HepG2 (cell line): Measurements from ENCODE around the gene ADCY1. TPM values are rescaled to one million over a fixed set of nuclear protein-coding genes. Genes with fewer than 3 reads are reported as not detected.
"Not testable (repeated sequence)": the region's sequence is repeated elsewhere in the genome, so short reads cannot be mapped to it uniquely, and the experiment has no call there.

Experiments
- BCL3 ChIP-seq: sonication (generic); formaldehyde crosslinking; IDR thresholded peaks from 2 replicates; pipeline ENCODE4 v1.5.1; 2020; ENCODE audit warnings: mild to moderate bottlenecking, missing genetic modification reagents, moderate library complexity
- CBX1 ChIP-seq: IDR thresholded peaks from one replicate; pipeline ENCODE4 v1.6.1; 2016; ENCODE audit warnings: antibody characterized with exemption, low read depth
- HIVEP1 ChIP-seq: sonication (generic); formaldehyde crosslinking; IDR thresholded peaks from 2 replicates; pipeline ENCODE4 v1.4.0; 2020; ENCODE audit warnings: mild to moderate bottlenecking, missing genetic modification reagents
- HNF1A ChIP-seq, 2 experiments: sonication (generic) in 1 of 2; formaldehyde crosslinking in 1 of 2; IDR thresholded peaks; 2 replicates each; pipeline versions ENCODE4 v1.4.0 to v1.6.1; 2016 to 2020; ENCODE audit warnings: borderline replicate concordance in 1 of 2, low read depth in 1 of 2, mild to moderate bottlenecking in 1 of 2, missing genetic modification reagents in 1 of 2
- JUN ChIP-seq: sonication (generic); formaldehyde crosslinking; IDR thresholded peaks from 2 replicates; pipeline ENCODE4 v1.4.0; 2020; ENCODE audit warnings: mild to moderate bottlenecking, missing genetic modification reagents
- KAT8 ChIP-seq: IDR thresholded peaks from 2 replicates; pipeline ENCODE4 v1.6.1; 2016; ENCODE audit warnings: missing genetic modification reagents, missing compliant biosample characterization
- MAFK ChIP-seq, 2 experiments: IDR thresholded peaks in 1 of 2; conservative IDR thresholded peaks in 1 of 2; 2 replicates each; pipeline ENCODE4 v1.6.1; 2011; ENCODE audit warnings: improper control_type of control experiment in 2 of 2, low read length in 2 of 2
- TEAD3 ChIP-seq: optimal IDR thresholded peaks from 2 replicates; pipeline ENCODE3; 2016; ENCODE audit warnings: borderline replicate concordance
- ZBTB2 ChIP-seq: sonication (generic); formaldehyde crosslinking; IDR thresholded peaks from 2 replicates; pipeline ENCODE4 v1.8.0; 2022; ENCODE audit warnings: low read depth, missing genetic modification reagents
- ZBTB44 ChIP-seq: sonication (generic); formaldehyde crosslinking; IDR thresholded peaks from 2 replicates; pipeline ENCODE4 v1.4.0; 2020; ENCODE audit warnings: missing genetic modification reagents
- ZBTB7B ChIP-seq: sonication (generic); formaldehyde crosslinking; IDR thresholded peaks from 2 replicates; pipeline ENCODE4 v1.4.0; 2020; ENCODE audit warnings: missing genetic modification reagents
- ZNF143 ChIP-seq: sonication (generic); formaldehyde crosslinking; IDR thresholded peaks from 2 replicates; pipeline ENCODE4 v1.4.0; 2020; ENCODE audit warnings: missing genetic modification reagents
- ZNF280B ChIP-seq: sonication (generic); formaldehyde crosslinking; IDR thresholded peaks from 2 replicates; pipeline ENCODE4 v1.5.0; 2020; ENCODE audit warnings: missing genetic modification reagents, mild to moderate bottlenecking, borderline replicate concordance
- ZSCAN5A ChIP-seq: sonication (generic); formaldehyde crosslinking; IDR thresholded peaks from 2 replicates; pipeline ENCODE4 v1.8.0; 2022; ENCODE audit warnings: mild to moderate bottlenecking, missing genetic modification reagents, borderline replicate concordance
- polyA plus RNA-seq, 8 experiments: library from polyadenylated mRNA; depleted of rRNA in 3 of 8; stranded (reverse) in 7 of 8; unstranded in 1 of 8; fragments of >200 nt; fragmentation: Illumina TruSeq in 4 of 8; extraction: Trizol in 4 of 8; gene quantifications; 2 replicates each; pipeline versions ENCODE4 v1.2.1 to v1.2.3, GENCODE V29; 2011 to 2016; ENCODE audit warnings: low read depth in 4 of 8, missing spikeins in 1 of 8, mixed read lengths in 1 of 8; ENCODE audit not compliant: insufficient read depth in 1 of 8
- total RNA-seq, 5 experiments: library from RNA; depleted of rRNA; stranded (reverse); fragments of >200 nt; fragmentation: Illumina TruSeq; extraction: Trizol; gene quantifications; 2 replicates each; pipeline ENCODE4 v1.2.3, GENCODE V29; 2016; ENCODE audit warnings: low read depth in 1 of 5

ADCY1 gene
- total and polyA plus RNA-seq, 2 of the 13 experiments (the other 11 are each of a cell fraction or from before 2014, with no cell fraction given), result 0.80 to 1.2 TPM

GRCh38 chr7:45768516-45769394 is 194.6 kb downstream of the ADCY1 start (continued):
- TF ChIP-seq KAT8 (CRISPR knock-in tag), result peak; percentile 97
- peak; percentile 66; the same call in 1 of the 2 replicates for TF ChIP-seq ZSCAN5A (CRISPR knock-in tag)
- 0 out of 2 replicates have a peak, but pooled peaks have one; percentile 62 for TF ChIP-seq JUN (CRISPR knock-in tag)
- peak; percentile 68; the same call in 1 of the 2 replicates for TF ChIP-seq HIVEP1 (CRISPR knock-in tag)
- TF ChIP-seq ZNF143 (CRISPR knock-in tag), result peak; percentile 74
- not testable (repeated sequence) for TF ChIP-seq HNF1A (IDR thresholded peaks at IDR 0.05; ENCODE audit: low read depth)
- TF ChIP-seq HNF1A (CRISPR knock-in tag; IDR thresholded peaks at IDR 0.05; ENCODE audit: borderline replicate concordance), result peak; percentile 71; the same call in 1 of the 2 replicates
- TF ChIP-seq TEAD3 (CRISPR knock-in tag), result peak; percentile 41
- peak; percentile 60 to 76 for TF ChIP-seq MAFK (conservative IDR thresholded peaks at IDR 0.05 in 1 of 2, IDR thresholded peaks at IDR 0.05 in 1 of 2; ENCODE audit: low read length in 2 of 2)
- peak; percentile 53; the same call in 1 of the 2 replicates for TF ChIP-seq ZBTB2
- TF ChIP-seq CBX1, result peak; percentile 71
- TF ChIP-seq ZBTB44 (CRISPR knock-in tag), result peak; percentile 56; the same call in 1 of the 2 replicates
- peak; percentile 74 for TF ChIP-seq ZBTB7B (CRISPR knock-in tag)
- TF ChIP-seq ZNF280B (CRISPR knock-in tag), result peak; percentile 65; the same call in 1 of the 2 replicates
- 0 out of 2 replicates have a peak, but pooled peaks have one; percentile 46 for TF ChIP-seq BCL3 (CRISPR knock-in tag)
